NCI-H128 (cell line): Measurements from ENCODE around the gene GJD4.

ENCODE experiments used
- DNase-seq: peaks from one replicate; lab custom pipeline; 2025; ENCODE audit not compliant: unreplicated experiment; lab: John Stamatoyannopoulos, UW

The GJD4 gene

DNA sequence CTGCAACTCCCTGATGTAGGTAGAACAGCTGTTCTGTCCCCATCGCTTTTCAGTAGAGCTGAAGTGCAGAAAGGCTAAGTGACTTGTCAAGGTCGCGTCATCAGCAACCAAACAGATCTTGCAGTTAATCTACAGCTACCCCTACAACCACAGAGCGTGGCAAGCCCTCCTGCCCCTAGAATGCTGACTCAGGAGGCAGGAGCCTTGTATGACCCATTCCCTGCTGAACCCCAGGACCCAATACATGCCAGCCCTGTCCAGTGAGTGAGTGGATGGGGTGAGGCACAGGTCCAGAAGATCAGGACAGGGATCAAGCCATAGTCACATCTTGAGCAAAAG lies 26.6 kb upstream of the GJD4 start:
- no peak for DNase-seq

DNA sequence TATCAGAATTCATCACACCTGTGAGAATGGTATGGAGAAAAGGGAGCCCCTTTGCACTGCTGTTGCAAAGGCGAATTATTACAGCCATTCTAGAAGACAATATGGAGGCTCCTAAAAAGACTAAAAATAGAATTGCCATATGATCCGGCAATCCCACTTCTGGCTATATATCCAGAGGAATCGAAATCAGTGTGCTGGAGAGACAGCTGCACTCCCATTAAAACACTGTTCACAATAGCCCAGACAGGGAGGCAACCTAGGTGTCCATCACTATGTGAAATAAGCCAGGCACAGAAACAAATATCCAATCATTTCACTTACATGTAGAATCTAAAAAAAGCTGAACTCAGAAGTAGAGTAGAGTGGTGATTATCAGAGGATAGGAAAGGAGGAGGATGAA lies 26.0 kb upstream of the GJD4 start:
- DNase-seq: no peak

DNA sequence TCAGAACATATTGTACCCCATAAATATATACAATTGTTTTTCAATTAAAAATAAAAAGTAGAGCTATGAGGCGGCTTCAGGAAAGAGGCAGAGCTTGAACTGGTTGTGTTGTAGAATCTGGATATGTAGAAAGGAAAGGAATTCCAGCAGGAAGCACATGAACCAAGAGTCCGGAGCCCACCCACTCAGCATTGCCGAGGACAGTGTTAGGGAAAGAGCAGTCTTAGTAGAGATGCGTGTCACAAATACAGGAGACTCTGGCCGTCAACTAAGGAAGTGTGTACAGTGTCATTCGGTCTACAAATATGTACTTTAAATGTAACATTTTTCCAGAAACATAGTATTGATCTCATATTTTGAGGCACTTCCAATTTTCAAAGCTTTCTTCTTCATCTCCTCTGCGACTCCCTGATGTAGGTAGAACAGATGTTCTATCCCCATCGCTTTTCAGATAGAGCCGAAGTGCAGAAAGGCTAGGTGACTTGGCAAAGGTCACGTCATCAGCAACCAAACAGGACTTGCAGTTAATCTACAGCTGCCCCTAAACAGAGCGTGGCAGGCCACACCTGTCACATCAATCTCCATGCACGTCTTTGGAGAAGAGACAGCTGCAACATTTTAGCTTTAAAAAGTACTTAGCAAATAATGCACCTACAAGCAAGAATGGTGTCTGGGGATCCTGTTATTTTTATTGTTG lies 25.3 kb upstream of the GJD4 start:
- no peak for DNase-seq

DNA sequence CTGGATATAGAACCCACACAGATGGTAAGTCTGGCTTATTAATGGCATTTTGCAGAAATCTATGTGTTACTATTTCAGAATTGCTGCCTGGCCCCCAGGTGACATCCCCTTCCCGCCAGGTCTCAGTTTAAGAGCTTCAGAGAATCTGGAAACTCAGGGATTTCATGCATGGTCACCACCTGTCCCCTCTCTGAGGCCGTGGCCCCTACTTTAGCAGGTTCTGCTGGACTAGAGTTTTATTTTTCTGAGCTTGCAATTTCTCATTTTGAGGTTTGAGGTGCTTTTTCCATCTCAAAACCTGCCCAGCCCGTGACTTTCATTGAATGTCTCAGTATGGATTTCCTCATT lies 24.7 kb upstream of the GJD4 start:
- DNase-seq: no peak

DNA sequence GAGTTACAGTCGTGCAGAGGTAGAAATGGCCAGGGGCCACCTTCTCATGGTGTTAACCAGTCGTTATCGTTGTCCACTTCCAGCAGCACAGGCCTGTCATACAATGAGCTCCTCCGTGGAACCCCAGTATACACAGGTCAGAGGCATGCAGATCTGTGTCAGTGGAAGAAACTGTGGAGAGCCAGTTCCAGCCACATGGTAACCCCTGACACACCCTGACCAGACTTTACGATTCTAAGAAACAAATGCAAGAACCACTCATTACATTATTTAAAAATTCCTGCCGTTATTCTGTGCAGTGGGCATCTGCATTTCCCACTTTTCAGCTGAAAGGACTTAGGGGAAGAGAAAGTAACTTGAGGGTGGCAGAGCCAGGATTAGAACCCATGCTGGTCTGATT lies 23.5 kb upstream of the GJD4 start:
- DNase-seq: no peak

DNA sequence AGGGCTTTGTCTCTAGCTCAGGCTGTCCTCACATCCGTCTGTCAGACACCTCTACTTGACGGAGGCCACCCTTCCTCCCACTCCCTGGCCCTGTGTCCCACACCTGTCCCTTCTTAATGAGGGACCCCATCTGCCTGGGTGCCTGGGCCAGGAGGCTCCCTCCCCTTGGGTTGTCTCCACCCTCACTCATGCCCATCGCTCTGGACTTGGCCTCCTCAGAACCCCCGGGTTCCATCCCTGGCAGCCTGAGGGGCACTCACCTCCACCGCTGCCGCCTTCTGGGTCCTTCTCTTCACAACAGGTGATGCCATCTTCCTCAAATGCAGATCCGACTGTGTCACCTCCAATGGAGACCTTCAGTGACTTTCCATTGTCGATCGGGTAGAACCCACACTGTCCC lies 20.2 kb upstream of the GJD4 start:
- no peak for DNase-seq

DNA sequence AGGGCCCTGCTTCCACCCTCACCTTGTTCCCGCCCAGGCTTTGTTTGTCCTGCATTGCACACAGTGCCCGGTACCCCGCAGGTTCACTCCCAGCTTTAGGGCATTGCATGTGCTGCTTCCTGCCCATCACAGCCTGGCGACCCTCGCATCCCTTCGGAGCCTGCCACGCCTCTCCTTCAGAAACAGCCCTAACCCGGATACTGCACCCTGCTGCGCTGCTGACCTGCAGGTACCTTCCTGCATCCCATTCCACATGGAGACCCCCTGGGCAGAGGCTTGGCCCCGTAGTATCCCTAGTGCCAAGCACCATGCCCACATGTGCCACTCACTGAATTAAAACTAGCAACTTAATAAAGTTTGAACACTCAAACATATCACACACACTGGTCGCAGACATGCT lies 19.8 kb upstream of the GJD4 start:
- DNase-seq: no peak

DNA sequence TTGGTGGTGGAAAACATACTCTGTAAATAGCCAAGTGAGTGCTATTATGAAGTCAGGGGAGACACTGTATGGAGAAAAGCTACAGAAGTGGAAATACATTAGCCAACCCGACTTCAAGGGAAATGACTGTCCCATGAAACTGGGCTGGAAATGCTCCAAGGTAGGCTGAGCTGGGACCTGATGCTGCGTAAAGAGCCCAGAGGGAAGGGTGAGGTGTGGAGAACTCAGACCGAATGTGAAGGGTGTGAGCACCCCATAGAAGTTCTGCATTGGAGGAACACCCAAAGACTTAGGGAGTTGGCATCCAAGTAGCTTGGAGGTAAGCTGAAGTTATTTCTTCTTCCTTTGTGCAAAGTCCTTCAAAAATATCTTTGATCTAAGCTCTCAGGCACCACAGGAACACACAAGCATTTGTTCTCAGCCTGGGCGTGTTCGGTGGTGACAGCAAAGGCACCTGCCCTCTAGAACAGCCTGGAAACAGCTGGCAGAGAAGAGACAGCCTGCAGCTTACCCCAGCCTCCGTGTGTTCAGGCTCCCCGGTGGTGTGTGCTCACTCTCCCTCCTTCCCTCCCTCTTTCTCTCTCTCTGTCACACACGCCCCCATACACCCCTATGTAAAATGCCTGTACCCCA lies 19.1 kb upstream of the GJD4 start:
- DNase-seq: no peak

DNA sequence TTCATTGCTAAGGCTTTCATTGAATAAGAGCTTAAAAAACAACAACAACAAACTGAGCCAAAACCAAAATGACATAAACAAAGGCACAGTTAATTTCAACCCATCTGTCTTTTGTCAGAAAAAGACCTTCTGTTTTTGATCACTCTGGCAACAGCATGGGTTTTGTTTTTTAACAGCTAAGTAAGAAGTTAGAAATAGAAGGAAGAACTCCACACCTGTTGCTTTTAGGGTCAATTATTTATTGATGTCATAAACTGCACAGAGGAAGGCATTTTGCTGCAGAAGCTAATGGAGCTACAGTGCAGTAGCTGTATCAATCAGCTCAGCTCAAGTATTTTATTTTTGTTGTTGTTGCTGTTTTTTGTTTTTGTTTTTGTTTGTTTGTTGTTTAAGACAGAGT lies 16.3 kb upstream of the GJD4 start:
- no peak for DNase-seq

DNA sequence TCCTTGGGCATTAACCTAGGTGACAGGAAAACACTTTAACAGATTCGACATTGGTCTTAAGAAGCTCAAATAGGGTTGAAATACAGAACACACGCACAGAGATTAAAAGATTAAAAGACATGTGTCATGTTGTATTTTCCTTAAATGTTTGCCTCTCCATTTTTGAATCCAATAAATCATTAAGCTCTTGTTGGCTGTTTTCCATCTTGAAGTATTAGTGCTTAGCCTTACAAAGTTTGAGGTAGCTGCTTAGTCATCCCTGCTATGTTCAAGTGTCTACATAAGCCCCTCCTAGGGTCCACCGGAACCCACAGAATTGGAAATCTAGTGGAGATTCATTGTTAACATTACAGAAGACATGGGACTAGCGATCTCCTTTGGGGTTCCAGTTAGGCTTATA lies 12.7 kb upstream of the GJD4 start:
- DNase-seq: no peak

DNA sequence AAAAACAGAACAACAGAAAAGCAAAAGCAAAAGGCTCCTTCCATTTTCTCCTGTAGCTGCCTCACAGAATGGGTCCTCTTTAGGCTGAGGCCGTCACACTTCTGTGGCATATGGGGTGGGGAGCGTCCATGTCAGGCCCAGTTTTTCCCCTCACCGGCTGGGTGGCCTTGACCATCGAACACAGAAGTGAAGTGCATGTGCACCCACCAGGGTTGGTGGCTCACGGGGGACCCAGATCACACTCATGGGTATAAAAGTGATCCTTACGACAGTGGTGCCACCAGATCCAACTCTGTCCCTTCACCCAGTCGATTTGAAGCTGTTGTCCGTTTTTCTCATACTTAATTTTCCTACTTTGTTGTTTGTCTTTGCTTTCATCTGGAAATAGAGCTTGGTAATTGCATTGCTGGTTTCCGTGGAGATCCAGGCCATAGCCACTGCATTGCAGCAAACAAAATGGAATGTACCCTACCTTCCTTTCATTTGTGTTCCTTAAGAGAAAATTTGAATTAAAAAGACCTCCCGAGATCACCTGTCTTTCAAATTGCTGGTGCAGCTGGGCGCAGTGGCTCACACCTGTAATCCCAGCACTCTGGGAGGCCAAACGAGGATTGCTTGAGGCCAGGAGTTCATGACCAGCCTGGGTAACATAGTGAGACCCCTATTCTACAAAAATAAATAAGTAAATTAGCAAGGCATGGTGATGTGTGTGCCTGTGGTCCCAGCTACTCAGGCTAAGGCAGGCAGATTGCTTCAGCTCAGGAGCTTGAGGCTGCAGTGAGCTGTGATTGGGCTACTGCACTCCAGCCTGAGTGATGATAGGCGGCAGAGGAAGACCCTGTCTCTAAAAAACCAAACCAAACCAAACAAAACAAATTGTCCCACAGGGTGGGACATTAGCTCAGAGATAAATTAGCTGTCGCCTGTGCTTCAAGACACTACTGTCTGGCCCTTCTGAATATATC lies 10.7 kb upstream of the GJD4 start:
- DNase-seq: no peak

DNA sequence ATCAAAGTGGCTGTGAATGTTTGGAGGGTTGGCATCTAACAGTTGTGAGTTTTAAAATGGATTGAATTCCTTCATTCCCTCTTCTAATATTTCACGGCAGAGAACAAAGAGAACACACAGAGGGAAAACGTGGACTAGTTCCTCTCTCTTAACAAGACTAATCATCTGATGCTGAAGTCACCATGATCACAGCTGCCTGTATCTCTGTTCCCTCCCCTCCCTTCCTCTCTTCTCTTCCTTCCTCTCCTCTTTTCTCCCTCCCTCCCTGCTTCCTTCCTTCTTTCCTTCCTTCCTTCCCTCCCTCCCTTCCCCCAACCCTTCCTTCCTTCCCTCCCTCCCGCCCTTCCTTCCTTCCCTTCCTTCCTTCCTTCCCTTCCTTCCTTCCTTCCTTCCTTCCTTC lies 10.0 kb upstream of the GJD4 start:
- no peak for DNase-seq

DNA sequence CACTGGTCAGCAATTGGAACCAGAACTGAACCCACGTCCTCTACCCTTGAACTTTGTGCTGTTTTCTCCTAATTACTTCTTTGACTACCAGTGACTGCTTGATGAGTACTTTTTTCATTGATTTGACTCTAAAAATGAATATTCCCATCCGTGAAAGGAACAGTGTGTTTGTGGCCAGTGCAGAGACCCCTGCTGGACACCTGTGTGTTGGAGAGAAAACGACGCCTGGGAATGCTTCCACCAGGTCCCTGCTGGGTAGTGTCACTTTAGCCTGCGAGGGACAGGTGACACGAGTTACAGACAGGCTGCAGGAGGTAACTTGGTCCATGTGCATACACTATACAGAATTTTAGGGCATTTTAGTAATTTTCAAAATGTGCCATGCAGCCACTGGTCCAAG lies 6.8 kb upstream of the GJD4 start:
- no peak for DNase-seq

DNA sequence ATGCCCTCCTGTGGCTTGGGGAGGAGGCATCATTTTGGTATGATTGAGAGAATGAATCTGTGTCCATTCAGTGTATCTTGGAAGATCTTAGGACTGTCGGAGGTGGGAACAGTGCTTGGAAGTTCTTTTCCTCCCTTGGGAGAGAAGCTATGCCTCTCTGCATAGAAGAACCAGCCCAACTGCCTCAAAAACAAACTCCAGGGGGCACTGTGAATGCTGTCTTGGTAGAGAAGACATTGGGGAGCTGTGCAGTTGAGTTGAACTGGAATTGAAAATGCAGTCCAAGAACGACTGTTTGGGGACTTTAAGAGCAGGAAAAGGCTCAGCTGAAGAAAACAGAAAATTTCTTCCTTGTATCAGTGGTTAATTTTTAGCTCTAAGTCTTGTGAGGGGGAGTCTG lies 4.9 kb upstream of the GJD4 start:
- DNase-seq: no peak

DNA sequence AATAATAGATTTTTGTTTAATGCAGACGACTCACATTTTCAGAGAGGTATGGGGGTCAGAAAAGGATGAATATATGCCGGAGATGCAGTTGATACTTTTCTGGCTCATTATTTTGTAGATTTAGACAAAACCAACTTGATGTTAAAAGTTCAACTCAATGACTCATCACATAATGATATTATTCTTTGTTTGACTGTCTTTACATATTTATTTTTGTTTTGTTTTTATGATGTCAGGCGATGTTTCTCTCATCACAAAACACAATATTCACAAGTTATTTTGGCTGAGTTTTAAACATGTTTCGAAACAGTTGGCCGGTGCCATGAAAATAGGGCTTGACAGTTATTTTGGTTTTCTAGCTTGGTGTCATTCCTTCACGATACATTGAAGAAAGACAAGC lies 1.3 kb downstream of the GJD4 start:
- DNase-seq: no peak

DNA sequence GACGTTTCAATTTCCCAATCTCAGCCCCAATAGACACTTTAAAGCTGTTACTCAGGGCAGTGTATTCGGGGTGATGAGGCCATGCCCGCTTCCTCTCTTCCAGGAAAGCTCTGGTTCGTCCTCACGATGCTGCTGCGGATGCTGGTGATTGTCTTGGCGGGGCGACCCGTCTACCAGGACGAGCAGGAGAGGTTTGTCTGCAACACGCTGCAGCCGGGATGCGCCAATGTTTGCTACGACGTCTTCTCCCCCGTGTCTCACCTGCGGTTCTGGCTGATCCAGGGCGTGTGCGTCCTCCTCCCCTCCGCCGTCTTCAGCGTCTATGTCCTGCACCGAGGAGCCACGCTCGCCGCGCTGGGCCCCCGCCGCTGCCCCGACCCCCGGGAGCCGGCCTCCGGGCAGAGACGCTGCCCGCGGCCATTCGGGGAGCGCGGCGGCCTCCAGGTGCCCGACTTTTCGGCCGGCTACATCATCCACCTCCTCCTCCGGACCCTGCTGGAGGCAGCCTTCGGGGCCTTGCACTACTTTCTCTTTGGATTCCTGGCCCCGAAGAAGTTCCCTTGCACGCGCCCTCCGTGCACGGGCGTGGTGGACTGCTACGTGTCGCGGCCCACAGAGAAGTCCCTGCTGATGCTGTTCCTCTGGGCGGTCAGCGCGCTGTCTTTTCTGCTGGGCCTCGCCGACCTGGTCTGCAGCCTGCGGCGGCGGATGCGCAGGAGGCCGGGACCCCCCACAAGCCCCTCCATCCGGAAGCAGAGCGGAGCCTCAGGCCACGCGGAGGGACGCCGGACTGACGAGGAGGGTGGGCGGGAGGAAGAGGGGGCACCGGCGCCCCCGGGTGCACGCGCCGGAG lies 2.6 kb downstream of the GJD4 start:
- no peak for DNase-seq

DNA sequence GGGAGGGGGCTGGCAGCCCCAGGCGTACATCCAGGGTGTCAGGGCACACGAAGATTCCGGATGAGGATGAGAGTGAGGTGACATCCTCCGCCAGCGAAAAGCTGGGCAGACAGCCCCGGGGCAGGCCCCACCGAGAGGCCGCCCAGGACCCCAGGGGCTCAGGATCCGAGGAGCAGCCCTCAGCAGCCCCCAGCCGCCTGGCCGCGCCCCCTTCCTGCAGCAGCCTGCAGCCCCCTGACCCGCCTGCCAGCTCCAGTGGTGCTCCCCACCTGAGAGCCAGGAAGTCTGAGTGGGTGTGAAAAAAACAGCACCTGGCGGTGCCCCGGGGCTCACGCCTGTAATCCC lies 3.2 kb downstream of the GJD4 start:
- no peak for DNase-seq

DNA sequence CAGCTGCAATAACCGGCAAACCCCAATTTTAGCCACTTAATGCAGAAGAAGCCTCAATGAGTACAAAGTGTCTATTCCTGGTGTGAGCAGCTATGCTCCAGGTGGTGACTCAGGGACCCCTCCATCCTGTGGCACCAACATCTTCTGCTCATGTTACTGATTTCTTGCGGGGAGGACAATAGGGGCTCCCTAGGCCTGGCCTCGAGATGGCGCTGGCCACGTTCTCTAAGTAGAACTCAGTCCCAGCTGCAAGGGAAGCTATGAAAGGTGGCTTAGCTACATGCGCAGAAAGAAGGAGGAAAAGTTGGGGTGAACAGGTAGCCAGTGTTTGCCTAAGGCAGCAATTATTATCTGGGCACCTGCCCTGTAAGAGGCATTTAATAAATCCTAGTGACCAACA lies 6.6 kb downstream of the GJD4 start:
- DNase-seq: no peak

DNA sequence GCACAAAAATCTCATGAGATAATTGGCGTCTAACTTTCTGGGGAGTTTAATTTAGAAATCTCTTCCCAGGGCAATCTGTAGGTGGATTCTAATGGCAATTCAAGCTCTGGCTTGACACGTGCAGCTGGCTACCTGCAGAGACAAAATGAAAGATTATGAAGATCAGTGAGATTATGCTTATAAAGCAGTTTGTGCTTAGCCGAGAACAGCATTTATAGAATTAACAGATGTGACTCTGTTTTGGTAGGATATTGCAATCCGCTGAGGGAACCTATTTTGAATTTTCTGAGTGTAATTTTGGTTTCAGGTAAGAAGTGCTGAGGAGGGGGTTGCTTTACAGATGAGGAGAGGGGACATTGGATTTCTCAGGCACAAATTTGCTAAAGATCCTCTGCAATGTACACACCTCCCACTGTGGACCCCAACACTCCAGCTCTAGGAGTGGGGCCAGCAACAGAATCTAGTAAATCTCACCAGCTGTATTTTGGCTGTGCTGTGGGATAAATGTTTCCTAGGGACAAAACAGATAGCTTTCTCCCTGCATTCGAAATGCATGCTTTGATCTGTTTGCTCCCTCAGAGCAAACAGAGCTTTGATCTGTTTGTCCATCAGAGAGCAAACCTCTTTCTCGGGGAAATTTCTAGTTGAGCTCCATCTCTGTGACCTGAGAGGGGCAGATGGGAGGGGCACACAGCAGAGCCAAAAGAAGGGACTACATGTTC lies 7.4 kb downstream of the GJD4 start:
- no peak for DNase-seq

DNA sequence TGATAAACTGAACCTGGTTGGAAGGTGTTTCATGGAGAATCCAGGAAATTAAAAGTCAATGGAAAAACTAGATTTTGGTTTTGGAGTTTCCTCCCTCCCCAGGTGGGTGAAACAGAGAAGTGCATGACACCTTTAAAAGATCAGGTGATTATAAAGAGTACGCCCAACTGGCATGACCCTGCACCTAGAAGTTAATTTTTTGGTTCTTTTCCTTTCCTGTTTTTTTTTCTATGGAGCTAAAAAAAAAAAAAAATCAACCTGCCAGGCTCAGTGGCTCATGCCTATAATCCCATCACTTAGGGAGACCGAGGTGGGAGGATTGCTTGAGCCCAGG lies 7.9 kb downstream of the GJD4 start:
- no peak for DNase-seq

DNA sequence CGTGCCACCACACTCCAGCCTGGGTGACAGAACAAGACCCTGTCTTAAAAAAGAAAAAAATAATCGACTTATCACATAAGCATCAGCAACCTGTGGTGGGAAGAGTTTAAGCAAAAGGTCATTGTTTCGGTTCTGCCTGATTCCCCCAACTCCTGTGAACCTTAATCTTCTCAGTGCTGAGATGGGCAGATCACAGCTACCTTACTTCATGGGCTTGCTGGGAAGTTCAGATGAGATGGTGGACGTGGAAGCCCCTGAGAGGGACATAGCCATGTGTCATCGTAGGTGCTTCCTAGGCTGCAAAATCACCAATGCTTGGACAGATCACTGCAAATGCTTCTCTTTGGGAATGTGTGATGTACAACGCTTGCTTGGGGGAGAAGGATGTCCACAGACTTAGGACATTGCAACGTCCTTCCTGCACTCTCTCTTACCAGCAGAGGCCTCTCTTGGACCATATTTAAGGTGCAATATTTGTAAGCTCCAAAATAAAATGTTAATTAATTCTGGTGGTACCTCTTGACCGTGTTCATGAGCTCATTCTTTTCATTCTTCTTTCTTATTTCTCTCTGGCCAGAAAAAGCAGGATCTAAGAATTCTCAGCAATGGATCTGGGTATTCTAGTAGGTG lies 8.6 kb downstream of the GJD4 start:
- DNase-seq: no peak
